Transverse colon (tissue), 4 donors: ENCODE data around the gene TRMT6.

Experiments used
- POLR2A ChIP-seq: fragments of 450-650 bp; IDR thresholded peaks from one replicate; pipeline ENCODE4 v1.6.1; 2016; ENCODE audit warnings: antibody characterized with exemption, mild to moderate bottlenecking, moderate library complexity
- POLR2AphosphoS5 ChIP-seq, 3 donors: sonication (generic); formaldehyde crosslinking; IDR thresholded peaks; one replicate each; pipeline ENCODE4 v1.6.1; 2016; ENCODE audit warnings: antibody characterized with exemption in 3 of 3
- TF ChIP-seq, protein P1 (sequence below), 5 experiments: fragments of 200-600 bp in 3 of 5; fragments of 450-650 bp in 2 of 5; sonication (generic) in 3 of 5; IDR thresholded peaks; 1 replicate in 2 of 5; 2 replicates in 3 of 5; pipeline ENCODE4 v1.5.1; 2016 to 2017; ENCODE audit warnings: antibody characterized with exemption in 5 of 5, inconsistent platforms in 3 of 5, mild to moderate bottlenecking in 2 of 5, moderate library complexity in 1 of 5

- TF ChIP-seq, protein P1, sequence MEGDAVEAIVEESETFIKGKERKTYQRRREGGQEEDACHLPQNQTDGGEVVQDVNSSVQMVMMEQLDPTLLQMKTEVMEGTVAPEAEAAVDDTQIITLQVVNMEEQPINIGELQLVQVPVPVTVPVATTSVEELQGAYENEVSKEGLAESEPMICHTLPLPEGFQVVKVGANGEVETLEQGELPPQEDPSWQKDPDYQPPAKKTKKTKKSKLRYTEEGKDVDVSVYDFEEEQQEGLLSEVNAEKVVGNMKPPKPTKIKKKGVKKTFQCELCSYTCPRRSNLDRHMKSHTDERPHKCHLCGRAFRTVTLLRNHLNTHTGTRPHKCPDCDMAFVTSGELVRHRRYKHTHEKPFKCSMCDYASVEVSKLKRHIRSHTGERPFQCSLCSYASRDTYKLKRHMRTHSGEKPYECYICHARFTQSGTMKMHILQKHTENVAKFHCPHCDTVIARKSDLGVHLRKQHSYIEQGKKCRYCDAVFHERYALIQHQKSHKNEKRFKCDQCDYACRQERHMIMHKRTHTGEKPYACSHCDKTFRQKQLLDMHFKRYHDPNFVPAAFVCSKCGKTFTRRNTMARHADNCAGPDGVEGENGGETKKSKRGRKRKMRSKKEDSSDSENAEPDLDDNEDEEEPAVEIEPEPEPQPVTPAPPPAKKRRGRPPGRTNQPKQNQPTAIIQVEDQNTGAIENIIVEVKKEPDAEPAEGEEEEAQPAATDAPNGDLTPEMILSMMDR (IDR thresholded peaks at IDR 0.05) = no peak
- no peak for TF ChIP-seq POLR2A
- no peak for TF ChIP-seq POLR2AphosphoS5 (IDR thresholded peaks at IDR 0.05)
These were observed 19.1 kb upstream of the TRMT6 start for GRCh38 chr20:5969348-5969935.
